ENCODE data around the gene TST.

The TST gene

GRCh38 chr22:37019309-37020191, at the start of gene TST, which contains the start of gene MPST:
Gene TST, minus strand, starts transcription at chr22:37019447. Its CDS starts 715 bp downstream, at chr22:37018732.
Gene MPST, plus strand, starts transcription at chr22:37019742. Its CDS starts 95 bp downstream, at chr22:37019837.
- DNase-seq = no peak

GRCh38 chr22:37068859-37069258, 49.6 kb upstream of the TST start:
- DNase-seq = no peak

GRCh38 chr22:37067428-37067827, 48.2 kb upstream of the TST start:
- DNase-seq = no peak

- no peak for DNase-seq
These were observed 46.7 kb upstream of the TST start for GRCh38 chr22:37065961-37066360.

GRCh38 chr22:37065180-37065579, 45.9 kb upstream of the TST start:
- no peak for DNase-seq

- no peak for DNase-seq
These were observed 45.3 kb upstream of the TST start for GRCh38 chr22:37064553-37064952.

- DNase-seq = no peak
These were observed 44.5 kb upstream of the TST start for GRCh38 chr22:37063431-37064420.

GRCh38 chr22:37062702-37063381, 43.6 kb upstream of the TST start:
- no peak for DNase-seq

GRCh38 chr22:37062376-37062675, 43.1 kb upstream of the TST start:
- DNase-seq = no peak

GRCh38 chr22:37061611-37062375, 42.5 kb upstream of the TST start:
- no peak for DNase-seq

GRCh38 chr22:37060801-37061610, 41.8 kb upstream of the TST start:
- no peak for DNase-seq

- DNase-seq = no peak
These were observed 40.7 kb upstream of the TST start for GRCh38 chr22:37059876-37060449.

- DNase-seq = no peak
These were observed 39.9 kb upstream of the TST start for GRCh38 chr22:37058917-37059701.

GRCh38 chr22:37057796-37058510, 38.7 kb upstream of the TST start:
- DNase-seq = no peak

- no peak for DNase-seq
These were observed 38.0 kb upstream of the TST start for GRCh38 chr22:37057226-37057625.

GRCh38 chr22:37056246-37056645, 37.0 kb upstream of the TST start:
- DNase-seq = no peak

GRCh38 chr22:37054600-37055365, 35.5 kb upstream of the TST start:
- DNase-seq = no peak

- DNase-seq = no peak
These were observed 34.8 kb upstream of the TST start for GRCh38 chr22:37054056-37054395.

Measured in NCI-H774 (cell line).